Vagina (tissue), 2 donors: Measurements from ENCODE around the gene DMD. TPM values are rescaled to one million over a fixed set of nuclear protein-coding genes. Genes with fewer than 3 reads are reported as not detected.

Experiments used
- DNase-seq, 2 donors: peaks; one replicate each; pipeline ENCODE4 v3.0.0-alpha.2; 2017; ENCODE audit errors: extremely low spot score in 2 of 2
- H3K27ac ChIP-seq: fragments of 200-600 bp; sonication (generic); one replicate; pipeline ENCODE4 v1.5.1; 2019
- H3K27me3 ChIP-seq: fragments of 200-600 bp; sonication (generic); one replicate; pipeline ENCODE4 v1.5.1; 2019
- H3K36me3 ChIP-seq, 2 donors: fragments of 200-600 bp; sonication (generic); one replicate each; pipeline ENCODE4 v1.5.1; 2017 to 2019
- H3K4me1 ChIP-seq: fragments of 200-600 bp; sonication (generic); one replicate; pipeline ENCODE4 v1.5.1; 2019
- H3K4me3 ChIP-seq, 2 donors: fragments of 200-600 bp; sonication (generic); 1 replicate in 1 of 2; 2 replicates in 1 of 2; pipeline ENCODE4 v1.5.1; 2016 to 2019
- H3K9me3 ChIP-seq: fragments of 200-600 bp; sonication (generic); one replicate; pipeline ENCODE4 v1.5.1; 2019
- CTCF ChIP-seq, 3 experiments: fragments of 450-650 bp in 2 of 3; fragments of 200-600 bp in 1 of 3; sonication (generic) in 1 of 3; IDR thresholded peaks; one replicate each; pipeline ENCODE4 v1.5.1; 2017 to 2019; ENCODE audit warnings: antibody characterized with exemption in 3 of 3, mild to moderate bottlenecking in 2 of 3, moderate library complexity in 2 of 3
- POLR2A ChIP-seq, 2 donors: fragments of 450-650 bp; IDR thresholded peaks; one replicate each; pipeline ENCODE4 v1.6.1; 2017; ENCODE audit warnings: antibody characterized with exemption in 2 of 2, mild to moderate bottlenecking in 2 of 2, moderate library complexity in 2 of 2
- POLR2AphosphoS5 ChIP-seq, 2 donors: sonication (generic); formaldehyde crosslinking; IDR thresholded peaks; one replicate each; pipeline ENCODE4 v1.9.0; 2017; ENCODE audit warnings: antibody characterized with exemption in 2 of 2, mild to moderate bottlenecking in 2 of 2, low read depth in 1 of 2; ENCODE audit not compliant: insufficient read depth in 1 of 2
- intact Hi-C: fragments of 100-400 bp; cut with DNase I; formaldehyde crosslinking; loops from one replicate; pipeline ENCODE4 v1.15.1; 2023
- total RNA-seq: library from RNA; depleted of rRNA; stranded (reverse); fragments of >200 nt; gene quantifications from one replicate; pipeline ENCODE4 v1.2.3, GENCODE V29; 2016

The DMD gene
- total RNA-seq, 1 donor from 2014 or later: 25.8 TPM

GRCh38 chrX:32084757-32085156, 1126.6 kb downstream of the DMD start:
- TF ChIP-seq POLR2A (IDR thresholded peaks at IDR 0.05) (no peak), POLR2AphosphoS5 (IDR thresholded peaks at IDR 0.05; ENCODE audit: insufficient read depth in 1 of 2, low read depth in 1 of 2) (no peak), CTCF (IDR thresholded peaks at IDR 0.05) (no peak)
- Histone ChIP-seq H3K4me1 (no peaks in the 10 kb centered on the region), H3K27me3 (no peaks in the 10 kb centered on the region), H3K4me3 (no peak overlapping the region), H3K36me3 (no peaks in the 10 kb centered on the region), H3K9me3 (no peaks in the 10 kb centered on the region), H3K27ac (no peak overlapping the region)
- DNase-seq: no peak
- intact Hi-C loops: no loop called here

GRCh38 chrX:32048285-32048684, 1163.1 kb downstream of the DMD start:
- Histone ChIP-seq H3K36me3 (no peaks in the 10 kb centered on the region), H3K27me3 (no peaks in the 10 kb centered on the region), H3K4me1 (no peaks in the 10 kb centered on the region), H3K9me3 (no peaks in the 10 kb centered on the region), H3K4me3 (no peak overlapping the region), H3K27ac (no peak overlapping the region)
- intact Hi-C loops: no loop called here
- no peak for TF ChIP-seq CTCF (IDR thresholded peaks at IDR 0.05)
- no peak for TF ChIP-seq POLR2AphosphoS5 (IDR thresholded peaks at IDR 0.05; ENCODE audit: insufficient read depth in 1 of 2, low read depth in 1 of 2)
- TF ChIP-seq POLR2A (IDR thresholded peaks at IDR 0.05): no peak
- no peak for DNase-seq

- DNase-seq: no peak
- Histone ChIP-seq H3K27ac (no peak overlapping the region), H3K9me3 (no peaks in the 10 kb centered on the region), H3K36me3 (no peaks in the 10 kb centered on the region), H3K27me3 (no peaks in the 10 kb centered on the region), H3K4me3 (no peak overlapping the region), H3K4me1 (no peaks in the 10 kb centered on the region)
- TF ChIP-seq CTCF (IDR thresholded peaks at IDR 0.05) (no peak), POLR2A (IDR thresholded peaks at IDR 0.05) (no peak), POLR2AphosphoS5 (IDR thresholded peaks at IDR 0.05; ENCODE audit: insufficient read depth in 1 of 2, low read depth in 1 of 2) (no peak)
- intact Hi-C loops: no loop called here
These were observed 1166.2 kb downstream of the DMD start for GRCh38 chrX:32045149-32045548.

GRCh38 chrX:32041181-32041580, 1170.2 kb downstream of the DMD start:
- Histone ChIP-seq H3K27me3 (no peaks in the 10 kb centered on the region), H3K4me1 (no peaks in the 10 kb centered on the region), H3K9me3 (no peaks in the 10 kb centered on the region), H3K36me3 (no peaks in the 10 kb centered on the region), H3K4me3 (no peak overlapping the region), H3K27ac (no peak overlapping the region)
- TF ChIP-seq CTCF (IDR thresholded peaks at IDR 0.05) (no peak), POLR2A (IDR thresholded peaks at IDR 0.05) (no peak), POLR2AphosphoS5 (IDR thresholded peaks at IDR 0.05; ENCODE audit: insufficient read depth in 1 of 2, low read depth in 1 of 2) (no peak)
- intact Hi-C loops: no loop called here
- no peak for DNase-seq

- intact Hi-C loops: no loop called here
- Histone ChIP-seq H3K4me1 (no peaks in the 10 kb centered on the region), H3K36me3 (no peaks in the 10 kb centered on the region), H3K9me3 (no peaks in the 10 kb centered on the region), H3K27me3 (no peaks in the 10 kb centered on the region), H3K27ac (no peak overlapping the region), H3K4me3 (no peak overlapping the region)
- TF ChIP-seq POLR2AphosphoS5 (IDR thresholded peaks at IDR 0.05; ENCODE audit: insufficient read depth in 1 of 2, low read depth in 1 of 2): no peak
- TF ChIP-seq POLR2A (IDR thresholded peaks at IDR 0.05): no peak
- no peak for TF ChIP-seq CTCF (IDR thresholded peaks at IDR 0.05)
- DNase-seq: no peak
These were observed 1184.6 kb downstream of the DMD start for GRCh38 chrX:32026772-32027171.
